Measurements from ENCODE around the gene RAD9A. TPM values are rescaled to one million over a fixed set of nuclear protein-coding genes. Genes with fewer than 3 reads are reported as not detected.
A peak's percentile ranks its signal among the peaks of the same experiment; 100 is the strongest.

Gene RAD9A
- total and polyA plus RNA-seq, 11 donors, result 3.5 to 9.1 (median 6.1) TPM

GRCh38 chr11:67441098-67441563, 49.3 kb downstream of the RAD9A start:
- Histone ChIP-seq H3K27me3 (no peaks in the 10 kb centered on the region), H3K9me3 (no peaks in the 10 kb centered on the region), H3K4me3 (no peak overlapping the region), H3K4me1 (peaks cover 0 to 68% (median 24%) of the 10 kb centered on the region in 12 donors), H3K36me3 (peaks cover 0 to 45% (median 8%) of the 10 kb centered on the region in 9 donors), H3K27ac (peak overlapping the region in 1 of 12 donors; percentile 18)
- 89 to 95% (median 93%) methylated on average over 10 to 21 of the region's 21 CpGs for whole genome bisulfite sequencing, 4 donors
- no peak for ATAC-seq
- TF ChIP-seq CTCF (IDR thresholded peaks at IDR 0.05), result no peak
- TF ChIP-seq POLR2A (IDR thresholded peaks at IDR 0.05), result no peak
- intact Hi-C loops (cut with DNase I), result no loop called here
- DNase-seq, result no peak

GRCh38 chr11:67441731-67442351, 50.1 kb downstream of the RAD9A start:
- H3K4me3 ChIP-seq, result peak overlapping the region in 3 of 12 donors; percentile 74 to 86 (median 81)
- TF ChIP-seq CTCF (IDR thresholded peaks at IDR 0.05), result no peak
- peak in 1 of 5 donors; percentile 31 for DNase-seq

GRCh38 chr11:67442504-67443404, 51.0 kb downstream of the RAD9A start:
- no peak for TF ChIP-seq CTCF (IDR thresholded peaks at IDR 0.05)
- TF ChIP-seq POLR2A (IDR thresholded peaks at IDR 0.05), result no peak
- Histone ChIP-seq H3K4me3 (peak overlapping the region; percentile 62 to 97 (median 84)), H3K4me1 (peaks cover 0 to 57% (median 20%) of the 10 kb centered on the region in 12 donors), H3K27ac (peak overlapping the region; percentile 83 to 99 (median 96)), H3K9me3 (no peaks in the 10 kb centered on the region), H3K27me3 (no peaks in the 10 kb centered on the region), H3K36me3 (peaks cover 0 to 38% (median 6%) of the 10 kb centered on the region in 9 donors)
- intact Hi-C loops (cut with DNase I), result loop anchor here in 2 of 10 donors (1.0 to 2.0 kb wide), 3 partner anchors 13 to 26 kb away; partner anchors contain the start of genes RPS6KB2 (in 1 of the 2) and TMEM134 (in 1 of the 2)
- peak in 1 of 5 donors; percentile 21 for DNase-seq
- WGBS, 4 donors, result 15 to 48% (median 36%) methylated on average over 21 to 45 of the region's 45 CpGs
- peak in 1 of 4 donors; percentile 4 for ATAC-seq

More at GRCh38 chr11:67441731-67442351, 50.1 kb downstream of the RAD9A start:
- Histone ChIP-seq H3K4me1 (peaks cover 0 to 66% (median 22%) of the 10 kb centered on the region in 12 donors), H3K9me3 (no peaks in the 10 kb centered on the region), H3K27me3 (no peaks in the 10 kb centered on the region), H3K36me3 (peaks cover 0 to 44% (median 8%) of the 10 kb centered on the region in 9 donors), H3K27ac (peak overlapping the region in 1 of 12 donors; percentile 10)
- ATAC-seq, result no peak
- WGBS, 4 donors, result 88 to 92% (median 88%) methylated on average over 21 to 28 of the region's 28 CpGs
- intact Hi-C loops (cut with DNase I), result loop anchor here in 1 of 10 donors (1.0 to 2.0 kb wide), 2 partner anchors 13 to 27 kb away; partner anchors contain the start of gene TMEM134

All from heart left ventricle (tissue), 16 donors.